ENCODE measurements around the gene CASP10. TPM values are rescaled to one million over a fixed set of nuclear protein-coding genes. Genes with fewer than 3 reads are reported as not detected.
"Not testable (repeated sequence)": the region's sequence is repeated elsewhere in the genome, so short reads cannot be mapped to it uniquely, and the experiment has no call there.

CASP10 gene
- total RNA-seq = 10 to 100 TPM; 26.6 to 37.4 TPM

DNA sequence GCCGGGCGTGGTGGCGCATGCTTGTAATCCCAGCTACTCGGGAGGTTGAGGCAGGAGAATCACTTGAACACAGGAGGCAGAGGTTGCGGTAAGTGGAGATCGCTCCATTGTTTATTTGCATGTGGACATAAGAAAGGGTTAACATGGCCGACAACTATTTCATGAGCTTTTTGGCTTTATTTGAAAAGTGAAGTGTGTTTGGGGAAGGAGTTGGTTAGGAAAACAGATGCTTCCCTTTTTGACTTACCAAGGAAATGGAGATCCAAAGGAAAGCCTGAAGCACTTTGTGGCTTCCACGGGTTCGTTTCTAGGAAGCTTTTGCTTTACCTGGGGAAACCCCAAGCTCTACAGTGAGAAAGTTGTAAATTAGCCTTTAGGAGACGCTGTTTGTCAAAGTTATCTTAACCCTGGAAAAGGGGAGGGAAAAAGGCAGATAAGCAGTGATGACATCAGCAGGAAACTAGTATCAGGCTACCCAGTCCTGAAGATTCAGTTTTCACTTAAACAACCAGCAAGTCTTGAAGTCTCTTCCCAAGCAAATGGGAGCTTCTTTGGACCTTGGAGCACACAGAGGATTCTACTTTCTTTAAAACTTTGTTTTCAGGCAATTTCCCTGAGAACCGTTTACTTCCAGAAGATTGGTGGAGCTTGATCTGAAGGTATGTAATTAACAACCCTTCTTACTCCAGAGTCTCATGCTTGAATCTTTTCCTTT lies at the start of gene CASP10:
Gene CASP10 (plus strand): TSS at position 492 of the 715 bp plus-strand sequence. CDS start 2,637 bp downstream, outside the sequence.
- DNase-seq (peak; percentile 48), ATAC-seq (peak; percentile 82)
- Mint-ChIP-seq H3K36me3 (peaks cover 34% of the 10 kb centered on the region), H3K9me3 (ENCODE audit: low read depth) (no peaks in the 10 kb centered on the region), H3K4me1 (peaks cover 55% of the 10 kb centered on the region), H3K4me3 (peak within 1 kb of the TSS; percentile 94), H3K27me3 (no peaks in the 10 kb centered on the region), H3K27ac (peak within 1 kb of the TSS; percentile 88)
- CTCF ChIA-PET = interaction anchor here (0.8 to 3.7 kb wide), 33 partner anchors 9 to 294 kb away, joined by 3 to 166 read pairs (median 5); partner anchors contain the start of genes CASP8, NIF3L1, ORC2 and PPIL3

- DNase-seq (no peak), ATAC-seq (no peak)
- Mint-ChIP-seq H3K27me3 (no peaks in the 10 kb centered on the region), H3K27ac (peak overlapping the region; percentile 69), H3K9me3 (ENCODE audit: low read depth) (no peaks in the 10 kb centered on the region), H3K4me1 (peaks cover 64% of the 10 kb centered on the region), H3K4me3 (no peak overlapping the region), H3K36me3 (peaks cover 77% of the 10 kb centered on the region)
- CTCF ChIA-PET = interaction anchor here (1.1 to 1.3 kb wide), 3 partner anchors 9 to 173 kb away, joined by 3 to 6 read pairs (median 4); no protein-coding TSS in a partner anchor
Observed at GRCh38 chr2:201135386-201135785, 47.6 kb upstream of the CASP10 start.

GRCh38 chr2:201136889-201137321 lies 46.0 kb upstream of the CASP10 start:
- H3K27me3 Mint-ChIP-seq = no peaks in the 10 kb centered on the region
- H3K4me1 Mint-ChIP-seq = peaks cover 51% of the 10 kb centered on the region
- CTCF ChIA-PET = interaction anchor here (0.8 to 1.3 kb wide), 2 partner anchors 20 to 21 kb away, joined by 3 read pairs; no protein-coding TSS in a partner anchor
- ATAC-seq (no peak), DNase-seq (no peak)
- H3K27ac Mint-ChIP-seq = peak overlapping the region; percentile 63
- H3K9me3 Mint-ChIP-seq (ENCODE audit: low read depth) = no peaks in the 10 kb centered on the region
- H3K4me3 Mint-ChIP-seq = no peak overlapping the region
- H3K36me3 Mint-ChIP-seq = peaks cover 73% of the 10 kb centered on the region

DNA sequence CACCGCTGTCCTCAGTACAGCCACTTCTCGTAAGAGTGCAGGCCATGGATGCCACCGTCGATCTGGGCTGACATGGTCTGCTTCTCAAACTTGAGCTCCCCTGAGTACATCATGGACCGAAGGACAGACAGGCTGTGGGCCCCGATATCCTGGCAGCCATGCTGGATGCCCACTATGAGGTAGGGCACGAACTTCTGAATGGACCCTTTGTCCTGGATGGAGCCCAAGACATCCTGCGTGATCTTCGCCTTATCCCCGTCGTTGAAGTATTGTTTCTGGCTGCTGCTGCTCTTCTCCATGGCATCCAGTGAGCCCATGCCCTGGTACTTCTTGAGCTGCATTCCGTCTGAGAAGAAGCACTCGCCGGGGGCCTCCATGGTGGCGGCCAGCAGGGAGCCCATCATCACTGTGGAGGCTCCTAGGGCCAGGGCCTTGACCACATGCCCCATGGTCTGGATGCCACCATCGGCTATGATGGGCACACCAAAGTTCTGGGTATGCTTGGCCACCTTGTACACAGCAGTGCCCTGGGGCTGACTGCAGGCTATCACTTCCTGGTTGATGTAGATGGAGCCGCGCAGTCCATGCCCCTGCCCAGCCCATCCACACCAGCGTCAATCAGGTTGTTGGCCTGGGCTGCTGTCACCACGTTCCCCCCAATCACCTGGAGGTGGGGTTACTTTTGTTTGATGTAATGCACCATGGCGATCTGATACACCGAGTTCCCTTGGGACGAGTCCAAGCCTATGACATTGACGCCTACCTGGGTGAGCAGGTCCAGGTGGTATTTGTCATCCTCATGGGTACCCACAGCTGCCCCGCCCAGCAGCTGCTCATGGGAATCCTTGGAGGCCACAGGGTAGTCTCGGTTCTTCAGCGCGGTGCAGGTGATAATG lies 45.2 kb upstream of the CASP10 start:
- CTCF ChIA-PET = interaction anchor here (0.8 to 1.3 kb wide), 3 partner anchors 20 to 40 kb away, joined by 3 to 4 read pairs (median 3); no protein-coding TSS in a partner anchor
- H3K9me3 Mint-ChIP-seq (ENCODE audit: low read depth) = no peaks in the 10 kb centered on the region
- H3K36me3 Mint-ChIP-seq = peaks cover 65% of the 10 kb centered on the region
- no peaks in the 10 kb centered on the region for H3K27me3 Mint-ChIP-seq
- peaks cover 42% of the 10 kb centered on the region for H3K4me1 Mint-ChIP-seq
- ATAC-seq (no peak), DNase-seq (no peak)
- H3K4me3 Mint-ChIP-seq = no peak overlapping the region
- H3K27ac Mint-ChIP-seq = no peak overlapping the region

DNA sequence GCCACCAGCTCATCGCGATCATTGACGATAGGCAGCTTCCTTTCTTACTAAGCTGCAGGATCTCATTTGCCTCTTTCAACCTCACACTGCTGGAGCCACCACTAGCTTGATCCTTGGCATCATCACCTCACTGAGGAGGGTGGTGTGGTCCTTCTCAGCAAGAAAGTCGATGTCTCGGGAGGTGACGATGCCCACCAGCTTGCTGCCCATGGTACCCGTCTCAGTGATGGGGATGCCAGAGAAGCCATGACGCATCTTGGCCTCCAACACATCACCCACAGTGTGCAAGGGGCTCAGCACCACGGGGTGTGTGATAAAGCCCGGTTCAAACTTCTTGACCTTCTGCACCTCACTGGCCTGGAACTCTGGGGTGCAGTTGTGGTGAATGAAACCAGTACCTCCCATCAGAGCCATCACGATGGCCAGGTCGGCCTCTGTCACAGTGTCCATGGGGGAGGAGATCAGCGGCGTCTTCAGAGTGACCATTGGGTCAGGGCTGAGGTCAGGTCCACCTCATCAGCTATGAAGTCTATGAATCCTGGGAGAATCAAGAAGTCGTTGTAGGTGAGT lies 44.5 kb upstream of the CASP10 start:
- Mint-ChIP-seq H3K27ac (peak overlapping the region; percentile 0), H3K4me1 (peaks cover 35% of the 10 kb centered on the region), H3K4me3 (no peak overlapping the region)

DNA sequence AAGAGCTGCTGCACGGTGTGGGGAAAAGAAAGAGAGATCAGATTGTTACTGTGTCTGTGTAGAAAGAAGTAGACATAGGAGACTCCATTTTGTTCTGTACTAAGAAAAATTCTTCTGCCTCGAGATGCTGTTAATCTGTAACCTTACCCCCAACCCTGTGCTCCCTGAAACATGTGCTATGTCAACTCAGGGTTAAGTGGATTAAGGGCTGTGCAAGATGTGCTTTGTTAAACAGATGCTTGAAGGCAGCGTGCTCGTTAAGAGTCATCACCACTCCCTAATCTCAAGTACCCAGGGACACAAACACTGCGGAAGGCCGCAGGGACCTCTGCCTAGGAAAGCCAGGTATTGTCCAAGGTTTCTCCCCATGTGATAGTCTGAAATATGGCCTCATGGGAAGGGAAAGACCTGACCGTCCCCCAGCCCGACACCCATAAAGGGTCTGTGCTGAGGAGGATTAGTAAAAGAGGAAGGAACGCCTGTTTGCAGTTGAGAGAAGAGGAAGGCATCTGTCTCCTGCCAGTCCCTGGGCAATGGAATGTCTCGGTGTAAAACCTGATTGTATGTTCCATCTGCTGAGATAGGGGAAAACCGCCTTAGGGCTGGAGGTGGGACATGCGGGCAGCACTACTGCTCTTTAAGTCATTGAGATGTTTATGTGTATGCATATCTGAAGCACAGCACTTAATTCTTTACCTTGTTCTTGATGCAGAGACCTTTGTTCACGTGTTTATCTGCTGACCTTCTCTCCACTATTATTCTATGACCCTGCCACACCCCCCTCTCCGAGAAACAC lies 43.8 kb upstream of the CASP10 start:
- CTCF ChIA-PET = interaction anchor here (1.2 kb wide), 1 partner anchor 38 kb away, joined by 4 read pairs; no protein-coding TSS in a partner anchor
- Mint-ChIP-seq H3K4me1 (peaks cover 32% of the 10 kb centered on the region), H3K27ac (peak overlapping the region; percentile 0), H3K36me3 (peaks cover 60% of the 10 kb centered on the region)
- not testable (repeated sequence) for H3K27me3 Mint-ChIP-seq; ATAC-seq; H3K4me3 Mint-ChIP-seq; DNase-seq; H3K9me3 Mint-ChIP-seq (ENCODE audit: low read depth)

More for the DNA sequence above, 44.5 kb upstream of the CASP10 start:
- ATAC-seq = no peak
- DNase-seq = no peak
- CTCF ChIA-PET = interaction anchor here (1.2 kb wide), 1 partner anchor 39 kb away, joined by 4 read pairs; no protein-coding TSS in a partner anchor
- Mint-ChIP-seq H3K9me3 (ENCODE audit: low read depth) (no peaks in the 10 kb centered on the region), H3K36me3 (peaks cover 61% of the 10 kb centered on the region), H3K27me3 (no peaks in the 10 kb centered on the region)

GRCh38 chr2:201139836-201140604 lies 42.9 kb upstream of the CASP10 start:
- Mint-ChIP-seq H3K4me3 (no peak overlapping the region), H3K27ac (no peak overlapping the region), H3K4me1 (peaks cover 28% of the 10 kb centered on the region), H3K27me3 (no peaks in the 10 kb centered on the region), H3K36me3 (peaks cover 60% of the 10 kb centered on the region), H3K9me3 (ENCODE audit: low read depth) (no peaks in the 10 kb centered on the region)
- CTCF ChIA-PET = no interaction called here
- no peak for ATAC-seq
- DNase-seq = no peak

- peaks cover 14% of the 10 kb centered on the region for H3K4me1 Mint-ChIP-seq
- H3K27ac Mint-ChIP-seq = no peak overlapping the region
- CTCF ChIA-PET = interaction anchor here (0.9 to 2.7 kb wide), 7 partner anchors 9 to 88 kb away, joined by 3 to 16 read pairs (median 4); no protein-coding TSS in a partner anchor
- H3K4me3 Mint-ChIP-seq = no peak overlapping the region
- no peaks in the 10 kb centered on the region for H3K27me3 Mint-ChIP-seq
- no peaks in the 10 kb centered on the region for H3K9me3 Mint-ChIP-seq (ENCODE audit: low read depth)
- peaks cover 47% of the 10 kb centered on the region for H3K36me3 Mint-ChIP-seq
- DNase-seq (no peak), ATAC-seq (no peak)
Observed at GRCh38 chr2:201144101-201145051, 38.6 kb upstream of the CASP10 start.

- peaks cover 61% of the 10 kb centered on the region for H3K36me3 Mint-ChIP-seq
- CTCF ChIA-PET = interaction anchor here (0.9 to 1.3 kb wide), 4 partner anchors 10 to 247 kb away, joined by 3 to 4 read pairs (median 4); no protein-coding TSS in a partner anchor
- H3K9me3 Mint-ChIP-seq (ENCODE audit: low read depth) = peaks cover 2% of the 10 kb centered on the region
- H3K4me3 Mint-ChIP-seq = no peak overlapping the region
- peak overlapping the region; percentile 56 for H3K27ac Mint-ChIP-seq
- DNase-seq (no peak), ATAC-seq (no peak)
- no peaks in the 10 kb centered on the region for H3K27me3 Mint-ChIP-seq
- peaks cover 36% of the 10 kb centered on the region for H3K4me1 Mint-ChIP-seq
Observed at GRCh38 chr2:201148434-201148990, 34.4 kb upstream of the CASP10 start.

DNA sequence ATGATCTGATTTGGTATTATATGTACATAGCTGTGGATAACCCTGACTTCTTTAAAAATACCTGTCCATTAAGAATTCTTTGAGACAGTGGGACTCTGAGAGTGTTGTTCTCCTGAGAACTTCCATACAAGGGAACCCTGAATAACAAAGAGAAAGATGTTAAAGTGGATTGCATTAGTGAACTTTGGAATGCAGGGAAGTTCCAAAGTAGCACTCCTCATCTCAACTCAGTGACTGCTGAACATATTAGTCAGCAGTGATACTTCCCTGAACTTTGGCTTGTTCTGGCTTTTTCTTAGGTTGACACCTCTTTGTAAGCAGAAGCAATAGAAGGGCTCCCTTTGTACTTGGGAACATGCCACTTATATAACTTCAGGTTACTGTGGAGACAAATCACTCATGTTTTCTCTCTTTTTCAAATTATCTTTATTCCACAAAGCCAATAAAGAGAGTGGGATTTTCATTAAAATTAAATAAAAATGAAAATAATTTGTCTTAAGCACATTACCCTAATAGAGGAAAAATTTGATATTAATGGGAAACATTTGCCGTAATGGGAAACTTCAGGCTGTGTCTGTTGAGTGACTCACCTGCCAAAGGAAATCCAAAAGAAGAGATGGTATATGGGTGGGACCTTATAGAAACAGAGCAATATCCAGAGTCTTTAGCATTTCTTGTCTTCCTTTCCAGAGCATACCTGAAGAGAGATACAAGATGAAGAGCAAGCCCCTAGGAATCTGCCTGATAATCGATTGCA lies 33.7 kb upstream of the CASP10 start:
- H3K27me3 Mint-ChIP-seq = no peaks in the 10 kb centered on the region
- peaks cover 2% of the 10 kb centered on the region for H3K9me3 Mint-ChIP-seq (ENCODE audit: low read depth)
- DNase-seq (no peak), ATAC-seq (no peak)
- H3K36me3 Mint-ChIP-seq = peaks cover 63% of the 10 kb centered on the region
- CTCF ChIA-PET = interaction anchor here (0.9 to 1.3 kb wide), 5 partner anchors 9 to 248 kb away, joined by 3 to 4 read pairs (median 3); no protein-coding TSS in a partner anchor
- no peak overlapping the region for H3K4me3 Mint-ChIP-seq
- peaks cover 36% of the 10 kb centered on the region for H3K4me1 Mint-ChIP-seq
- H3K27ac Mint-ChIP-seq = peak overlapping the region; percentile 16
